Transverse colon (tissue), 4 donors: ENCODE results near the gene SDF2. TPM values are rescaled to one million over a fixed set of nuclear protein-coding genes. Genes with fewer than 3 reads are reported as not detected.

Experiments used
- DNase-seq: peaks from one replicate; pipeline ENCODE4 v3.0.0-alpha.2; 2019
- H3K27ac ChIP-seq, 4 donors: fragments of 200-600 bp; sonication (generic); 2 replicates each; pipeline ENCODE4 v1.5.1; 2016 to 2018; ENCODE audit warnings: inconsistent platforms in 4 of 4
- H3K27me3 ChIP-seq: fragments of 200-600 bp; sonication (generic); 2 replicates; pipeline ENCODE4 v1.5.1; 2017; ENCODE audit warnings: inconsistent platforms
- H3K36me3 ChIP-seq, 4 donors: fragments of 200-600 bp; sonication (generic); 2 replicates each; pipeline ENCODE4 v1.5.1; 2017 to 2019; ENCODE audit warnings: inconsistent platforms in 4 of 4
- H3K4me1 ChIP-seq, 4 donors: fragments of 200-600 bp; sonication (generic); 2 replicates each; pipeline ENCODE4 v1.5.1; 2017 to 2020; ENCODE audit warnings: inconsistent platforms in 4 of 4
- H3K4me3 ChIP-seq, 4 donors: fragments of 200-600 bp; sonication (generic); 1 replicate in 1 of 4; 2 replicates in 3 of 4; pipeline versions ENCODE4 v1.5.1 to v1.6.1; 2017 to 2019; ENCODE audit warnings: inconsistent platforms in 4 of 4
- H3K9me3 ChIP-seq, 2 donors: fragments of 200-600 bp; sonication (generic); 2 replicates each; pipeline ENCODE4 v1.5.1; 2017 to 2019; ENCODE audit warnings: inconsistent platforms in 2 of 2
- CTCF ChIP-seq, 5 experiments: fragments of 200-600 bp in 3 of 5; fragments of 450-650 bp in 2 of 5; sonication (generic) in 3 of 5; IDR thresholded peaks; 1 replicate in 2 of 5; 2 replicates in 3 of 5; pipeline ENCODE4 v1.5.1; 2016 to 2017; ENCODE audit warnings: antibody characterized with exemption in 5 of 5, inconsistent platforms in 3 of 5, mild to moderate bottlenecking in 2 of 5, moderate library complexity in 1 of 5
- EP300 ChIP-seq: sonication (generic); formaldehyde crosslinking; IDR thresholded peaks from one replicate; pipeline ENCODE4 v1.6.1; 2017; ENCODE audit warnings: antibody characterized with exemption, low read depth
- POLR2A ChIP-seq: fragments of 450-650 bp; IDR thresholded peaks from one replicate; pipeline ENCODE4 v1.6.1; 2016; ENCODE audit warnings: antibody characterized with exemption, mild to moderate bottlenecking, moderate library complexity
- POLR2AphosphoS5 ChIP-seq, 3 donors: sonication (generic); formaldehyde crosslinking; IDR thresholded peaks; one replicate each; pipeline ENCODE4 v1.6.1; 2016; ENCODE audit warnings: antibody characterized with exemption in 3 of 3
- WGBS, 2 donors: methylation state at CpG; one replicate each; pipeline ENCODE4 v1.1.5; 2018; ENCODE audit warnings: low coverage in 1 of 2; 5-methylcytosine and 5-hydroxymethylcytosine counted together
- in situ Hi-C, 4 donors: fragments of 200-750 bp; cut with MboI; loops; one replicate each; pipeline versions ENCODE4 v1.15.0 to v1.15.1; 2017; ENCODE audit warnings: low sequenced_read_pairs in 3 of 4, low pct_ligation_motif_present in 1 of 4, low pct_unique_long_range_greater_than_20kb in 1 of 4
- intact Hi-C: fragments of 100-400 bp; cut with DNase I; formaldehyde crosslinking; loops from one replicate; pipeline ENCODE4 v1.15.1; 2023; ENCODE audit warnings: low total_unique reads
- total RNA-seq, 4 donors: library from RNA; depleted of rRNA; stranded (reverse); fragments of >200 nt; gene quantifications; one replicate each; pipeline ENCODE4 v1.1.0, GENCODE V29; 2016

The SDF2 gene
- total RNA-seq, 4 donors from 2014 or later: 32.2 to 69.9 (median 49.1) TPM

- Histone ChIP-seq H3K27ac (no peak overlapping the region), H3K27me3 (no peaks in the 10 kb centered on the region), H3K4me1 (peaks cover 0 to 28% (median 13%) of the 10 kb centered on the region in 4 donors), H3K4me3 (no peak overlapping the region), H3K9me3 (no peaks in the 10 kb centered on the region), H3K36me3 (peaks cover 0 to 18% (median 2%) of the 10 kb centered on the region in 4 donors)
- TF ChIP-seq CTCF (IDR thresholded peaks at IDR 0.05) (no peak), POLR2AphosphoS5 (IDR thresholded peaks at IDR 0.05) (no peak), POLR2A (no peak), EP300 (no peak)
- in situ Hi-C loops (no loop called here), intact Hi-C loops (no loop called here)
- no peak for DNase-seq
- 59 to 66% methylated on average over 4 to 6 of the region's 7 CpGs for WGBS, 2 donors
Measured at GRCh38 chr17:28706471-28707338, 45.0 kb upstream of the SDF2 start.

GRCh38 chr17:28705728-28706334, 44.1 kb upstream of the SDF2 start:
- 81 to 100% methylated on average over 1 to 10 of the region's 10 CpGs for WGBS, 2 donors
- in situ Hi-C loops: no loop called here
- Histone ChIP-seq H3K4me3 (no peak overlapping the region), H3K4me1 (peaks cover 0 to 22% (median 9%) of the 10 kb centered on the region in 4 donors), H3K36me3 (peaks cover 0 to 27% (median 6%) of the 10 kb centered on the region in 4 donors), H3K27me3 (no peaks in the 10 kb centered on the region), H3K9me3 (no peaks in the 10 kb centered on the region), H3K27ac (no peak overlapping the region)
- no peak for DNase-seq
- TF ChIP-seq POLR2A: no peak
- no peak for TF ChIP-seq EP300
- TF ChIP-seq CTCF (IDR thresholded peaks at IDR 0.05): no peak
- no peak for TF ChIP-seq POLR2AphosphoS5 (IDR thresholded peaks at IDR 0.05)
- intact Hi-C loops: no loop called here

DNA sequence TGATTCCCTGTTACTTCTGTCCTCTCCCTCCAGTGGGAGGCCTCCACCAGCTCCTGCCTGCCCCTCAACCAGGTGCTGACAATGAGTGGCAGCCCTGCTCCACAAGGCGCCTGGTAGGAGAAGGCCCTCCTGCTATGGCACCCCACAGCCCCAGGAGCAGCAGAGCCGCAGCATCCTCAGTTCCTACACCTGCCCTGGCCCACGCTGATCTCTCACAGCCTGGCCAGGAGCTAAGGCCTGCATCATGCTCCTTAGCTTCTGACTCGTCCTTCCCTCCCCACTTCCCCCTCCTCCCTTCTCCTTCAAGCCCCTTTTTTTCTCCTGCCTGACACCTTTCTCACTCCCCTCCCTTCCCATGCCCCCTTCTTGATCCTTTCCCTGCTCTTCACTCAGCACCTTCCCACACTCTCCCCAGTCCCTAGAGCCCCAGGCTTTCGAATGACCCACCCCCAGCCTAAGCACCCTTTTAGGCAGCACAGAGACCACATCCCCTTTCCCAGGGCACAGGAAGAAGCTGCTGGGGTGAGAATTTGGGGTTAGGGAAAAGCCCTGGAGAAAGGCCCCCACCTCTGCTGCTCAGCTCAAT, 43.5 kb upstream of the SDF2 start:
- no peak for DNase-seq
- Histone ChIP-seq H3K27me3 (no peaks in the 10 kb centered on the region), H3K27ac (no peak overlapping the region), H3K4me1 (peaks cover 0 to 15% (median 7%) of the 10 kb centered on the region in 4 donors), H3K36me3 (peaks cover 0 to 34% (median 6%) of the 10 kb centered on the region in 4 donors), H3K9me3 (no peaks in the 10 kb centered on the region), H3K4me3 (no peak overlapping the region)
- TF ChIP-seq POLR2AphosphoS5 (IDR thresholded peaks at IDR 0.05) (no peak), EP300 (no peak), POLR2A (no peak), CTCF (IDR thresholded peaks at IDR 0.05) (no peak)
- intact Hi-C loops: no loop called here
- 84% methylated on average over 5 of the region's 5 CpGs; no CpG with 5 or more reads in 1 of the 2 donors for WGBS, 2 donors
- in situ Hi-C loops: no loop called here

- H3K9me3 ChIP-seq: no peaks in the 10 kb centered on the region
- peaks cover 0 to 7% (median 3%) of the 10 kb centered on the region in 4 donors for H3K4me1 ChIP-seq
- intact Hi-C loops: no loop called here
- H3K27ac ChIP-seq: no peak overlapping the region
- no peaks in the 10 kb centered on the region for H3K27me3 ChIP-seq
- H3K4me3 ChIP-seq: no peak overlapping the region
- no peak for DNase-seq
- in situ Hi-C loops: no loop called here
- peaks cover 0 to 42% (median 6%) of the 10 kb centered on the region in 4 donors for H3K36me3 ChIP-seq
- WGBS, 2 donors: 83 to 89% methylated on average over 1 to 14 of the region's 14 CpGs
- TF ChIP-seq POLR2A: no peak
- no peak for TF ChIP-seq POLR2AphosphoS5 (IDR thresholded peaks at IDR 0.05)
- no peak for TF ChIP-seq EP300
- no peak for TF ChIP-seq CTCF (IDR thresholded peaks at IDR 0.05)
Measured at GRCh38 chr17:28704219-28704858, 42.6 kb upstream of the SDF2 start.
